ENCODE data around the gene MAPK8. TPM values are rescaled to one million over a fixed set of nuclear protein-coding genes. Genes with fewer than 3 reads are reported as not detected.

Gene MAPK8
- total RNA-seq, 1 experiment from 2014 or later = 52.9 TPM

- no peak overlapping the region for H3K27ac Mint-ChIP-seq
- DNase-seq (ENCODE audit: low spot score) = no peak
- H3K9me3 Mint-ChIP-seq = no peaks in the 10 kb centered on the region
- POLR2A ChIA-PET = no interaction called here
- ATAC-seq = no peak
- no peak overlapping the region for H3K4me3 Mint-ChIP-seq
- CTCF ChIA-PET = interaction anchor here (1.1 kb wide), 1 partner anchor 9 kb away, joined by 3 read pairs; no protein-coding TSS in a partner anchor
- peaks cover 16% of the 10 kb centered on the region; the same call in 1 of the 2 replicates for H3K4me1 Mint-ChIP-seq
- TF ChIP-seq SMAD4 (CRISPR knock-in tag; IDR thresholded peaks at IDR 0.05) = no peak
- no peaks in the 10 kb centered on the region for H3K27me3 Mint-ChIP-seq (ENCODE audit: low read depth)
- H3K36me3 Mint-ChIP-seq = no peaks in the 10 kb centered on the region
Measured at GRCh38 chr10:48452879-48453412, 146.5 kb downstream of the MAPK8 start.

DNA sequence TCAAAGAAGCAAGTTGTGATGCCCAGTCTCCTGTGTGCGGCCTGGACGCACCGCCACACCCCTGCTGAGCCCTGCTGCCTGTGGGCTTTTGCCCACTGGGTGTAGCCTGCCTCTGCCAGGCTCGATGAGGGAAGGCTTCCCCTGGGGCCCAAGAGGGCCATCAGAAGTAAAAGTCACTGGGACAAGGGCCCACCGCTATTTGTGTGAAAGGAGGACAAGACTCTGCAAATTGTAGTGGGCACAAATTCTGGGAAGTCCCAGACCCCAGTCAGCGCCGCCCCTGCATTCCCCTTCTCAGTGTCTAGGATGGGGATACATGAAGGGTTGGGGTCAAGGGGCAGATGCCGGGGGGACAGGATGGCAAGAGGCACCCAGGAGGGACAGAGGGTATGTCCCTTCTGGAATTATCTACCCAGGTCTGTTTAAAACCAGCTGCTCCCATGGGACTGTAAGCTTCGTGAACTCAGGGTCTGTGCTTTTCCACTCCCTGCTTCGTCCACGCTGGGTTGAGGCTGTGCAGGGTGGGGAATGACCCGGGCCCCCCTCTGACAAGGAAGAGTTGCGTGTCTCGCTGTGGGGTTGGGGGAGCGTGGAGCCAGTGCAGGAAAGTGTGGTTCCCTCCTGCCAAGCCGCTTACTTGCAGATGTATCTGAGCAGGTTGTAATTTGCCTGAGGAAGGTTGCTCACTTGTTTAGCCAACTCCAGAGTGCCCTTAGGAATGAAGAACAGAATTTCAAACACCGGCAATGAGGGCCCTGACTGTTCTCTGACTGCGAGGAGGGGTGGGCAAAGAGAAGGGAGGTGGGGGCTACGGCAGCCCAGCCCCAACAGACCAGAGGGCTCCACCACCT, 147.2 kb downstream of the MAPK8 start:
- Mint-ChIP-seq H3K4me3 (no peak overlapping the region), H3K27me3 (ENCODE audit: low read depth) (no peaks in the 10 kb centered on the region), H3K9me3 (no peaks in the 10 kb centered on the region), H3K27ac (no peak overlapping the region), H3K36me3 (no peaks in the 10 kb centered on the region), H3K4me1 (peaks cover 14% of the 10 kb centered on the region; the same call in 1 of the 2 replicates)
- DNase-seq (ENCODE audit: low spot score) = no peak
- CTCF ChIA-PET = interaction anchor here (1.0 to 5.0 kb wide), 5 partner anchors 8 to 204 kb away, joined by 3 to 55 read pairs (median 4); no protein-coding TSS in a partner anchor
- ATAC-seq = no peak
- TF ChIP-seq, protein P1, sequence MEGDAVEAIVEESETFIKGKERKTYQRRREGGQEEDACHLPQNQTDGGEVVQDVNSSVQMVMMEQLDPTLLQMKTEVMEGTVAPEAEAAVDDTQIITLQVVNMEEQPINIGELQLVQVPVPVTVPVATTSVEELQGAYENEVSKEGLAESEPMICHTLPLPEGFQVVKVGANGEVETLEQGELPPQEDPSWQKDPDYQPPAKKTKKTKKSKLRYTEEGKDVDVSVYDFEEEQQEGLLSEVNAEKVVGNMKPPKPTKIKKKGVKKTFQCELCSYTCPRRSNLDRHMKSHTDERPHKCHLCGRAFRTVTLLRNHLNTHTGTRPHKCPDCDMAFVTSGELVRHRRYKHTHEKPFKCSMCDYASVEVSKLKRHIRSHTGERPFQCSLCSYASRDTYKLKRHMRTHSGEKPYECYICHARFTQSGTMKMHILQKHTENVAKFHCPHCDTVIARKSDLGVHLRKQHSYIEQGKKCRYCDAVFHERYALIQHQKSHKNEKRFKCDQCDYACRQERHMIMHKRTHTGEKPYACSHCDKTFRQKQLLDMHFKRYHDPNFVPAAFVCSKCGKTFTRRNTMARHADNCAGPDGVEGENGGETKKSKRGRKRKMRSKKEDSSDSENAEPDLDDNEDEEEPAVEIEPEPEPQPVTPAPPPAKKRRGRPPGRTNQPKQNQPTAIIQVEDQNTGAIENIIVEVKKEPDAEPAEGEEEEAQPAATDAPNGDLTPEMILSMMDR (IDR thresholded peaks at IDR 0.05) = no peak
- TF ChIP-seq, protein P2, sequence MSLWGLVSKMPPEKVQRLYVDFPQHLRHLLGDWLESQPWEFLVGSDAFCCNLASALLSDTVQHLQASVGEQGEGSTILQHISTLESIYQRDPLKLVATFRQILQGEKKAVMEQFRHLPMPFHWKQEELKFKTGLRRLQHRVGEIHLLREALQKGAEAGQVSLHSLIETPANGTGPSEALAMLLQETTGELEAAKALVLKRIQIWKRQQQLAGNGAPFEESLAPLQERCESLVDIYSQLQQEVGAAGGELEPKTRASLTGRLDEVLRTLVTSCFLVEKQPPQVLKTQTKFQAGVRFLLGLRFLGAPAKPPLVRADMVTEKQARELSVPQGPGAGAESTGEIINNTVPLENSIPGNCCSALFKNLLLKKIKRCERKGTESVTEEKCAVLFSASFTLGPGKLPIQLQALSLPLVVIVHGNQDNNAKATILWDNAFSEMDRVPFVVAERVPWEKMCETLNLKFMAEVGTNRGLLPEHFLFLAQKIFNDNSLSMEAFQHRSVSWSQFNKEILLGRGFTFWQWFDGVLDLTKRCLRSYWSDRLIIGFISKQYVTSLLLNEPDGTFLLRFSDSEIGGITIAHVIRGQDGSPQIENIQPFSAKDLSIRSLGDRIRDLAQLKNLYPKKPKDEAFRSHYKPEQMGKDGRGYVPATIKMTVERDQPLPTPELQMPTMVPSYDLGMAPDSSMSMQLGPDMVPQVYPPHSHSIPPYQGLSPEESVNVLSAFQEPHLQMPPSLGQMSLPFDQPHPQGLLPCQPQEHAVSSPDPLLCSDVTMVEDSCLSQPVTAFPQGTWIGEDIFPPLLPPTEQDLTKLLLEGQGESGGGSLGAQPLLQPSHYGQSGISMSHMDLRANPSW (CRISPR knock-in tag; conservative IDR thresholded peaks at IDR 0.05; ENCODE audit: low read depth) = no peak
- TF ChIP-seq PRRX2 (CRISPR knock-in tag; IDR thresholded peaks at IDR 0.05) (no peak), ATF6 (CRISPR knock-in tag; IDR thresholded peaks at IDR 0.05) (no peak), CBFB (CRISPR knock-in tag; IDR thresholded peaks at IDR 0.05; ENCODE audit: low read depth) (no peak), HMGA2 (CRISPR knock-in tag; IDR thresholded peaks at IDR 0.05) (no peak), FOXJ3 (CRISPR knock-in tag; IDR thresholded peaks at IDR 0.05; ENCODE audit: borderline replicate concordance) (no peak), RELA (CRISPR knock-in tag; IDR thresholded peaks at IDR 0.05; ENCODE audit: borderline replicate concordance) (no peak), CREB1 (CRISPR knock-in tag; IDR thresholded peaks at IDR 0.05) (no peak)
- POLR2A ChIA-PET = no interaction called here

GRCh38 chr10:48454302-48455054, 148.0 kb downstream of the MAPK8 start:
- Mint-ChIP-seq H3K27ac (no peak overlapping the region), H3K36me3 (no peaks in the 10 kb centered on the region), H3K4me3 (no peak overlapping the region), H3K9me3 (no peaks in the 10 kb centered on the region), H3K27me3 (ENCODE audit: low read depth) (no peaks in the 10 kb centered on the region), H3K4me1 (peaks cover 13% of the 10 kb centered on the region; the same call in 1 of the 2 replicates)
- no peak for ATAC-seq
- CTCF ChIA-PET = interaction anchor here (0.6 to 5.0 kb wide), 6 partner anchors 9 to 203 kb away, joined by 3 to 55 read pairs (median 4); no protein-coding TSS in a partner anchor
- no peak for DNase-seq (ENCODE audit: low spot score)
- POLR2A ChIA-PET = no interaction called here
- no peak for TF ChIP-seq SMAD3 (CRISPR knock-in tag; IDR thresholded peaks at IDR 0.05; ENCODE audit: borderline replicate concordance)
- no peak for TF ChIP-seq ZNF423 (CRISPR knock-in tag; IDR thresholded peaks at IDR 0.05)
- no peak for TF ChIP-seq SOX15 (CRISPR knock-in tag; IDR thresholded peaks at IDR 0.05)
- no peak for TF ChIP-seq JAZF1 (CRISPR knock-in tag; IDR thresholded peaks at IDR 0.05)
- no peak for TF ChIP-seq JUN (CRISPR knock-in tag; IDR thresholded peaks at IDR 0.05)
- TF ChIP-seq ATF3 (CRISPR knock-in tag; conservative IDR thresholded peaks at IDR 0.05) = no peak
- TF ChIP-seq, protein P2 (CRISPR knock-in tag; conservative IDR thresholded peaks at IDR 0.05; ENCODE audit: low read depth) = no peak
- TF ChIP-seq NR2C2 (CRISPR knock-in tag; IDR thresholded peaks at IDR 0.05) = no peak
- TF ChIP-seq FOXK1 (CRISPR knock-in tag; IDR thresholded peaks at IDR 0.05) = no peak
